HG03039 (cell line): ENCODE data around the gene WNT3A.
"Not testable (repeated sequence)": the region's sequence is repeated elsewhere in the genome, so short reads cannot be mapped to it uniquely, and the experiment has no call there.

Experiments
- ATAC-seq: cut with Tn5 transposase; IDR thresholded peaks from one replicate; pipeline ENCODE4 v1.9.1; 2021; ENCODE audit warnings: mild to moderate bottlenecking, moderate library complexity; ENCODE audit not compliant: unreplicated experiment

WNT3A gene

GRCh38 chr1:228011721-228012311, 5.0 kb downstream of the WNT3A start:
- ATAC-seq: no peak

GRCh38 chr1:228012555-228012954, 5.8 kb downstream of the WNT3A start:
- no peak for ATAC-seq

- ATAC-seq: no peak
Observed at GRCh38 chr1:228013131-228013934, 6.5 kb downstream of the WNT3A start.

GRCh38 chr1:228013935-228014930, 7.4 kb downstream of the WNT3A start:
- ATAC-seq: no peak

GRCh38 chr1:228015276-228016180, 8.7 kb downstream of the WNT3A start:
- ATAC-seq: no peak

GRCh38 chr1:228016181-228016510, 9.3 kb downstream of the WNT3A start:
- no peak for ATAC-seq

GRCh38 chr1:228016653-228017355, 10.0 kb downstream of the WNT3A start:
- ATAC-seq: no peak

GRCh38 chr1:228017356-228018124, 10.7 kb downstream of the WNT3A start:
- ATAC-seq: no peak

GRCh38 chr1:228018125-228018398, 11.3 kb downstream of the WNT3A start:
- ATAC-seq: no peak

GRCh38 chr1:228018961-228019721, 12.3 kb downstream of the WNT3A start:
- no peak for ATAC-seq

- not testable (repeated sequence) for ATAC-seq
Observed at GRCh38 chr1:228019722-228020083, 12.9 kb downstream of the WNT3A start.

- ATAC-seq: no peak
Observed at GRCh38 chr1:228020686-228021354, 14.0 kb downstream of the WNT3A start.

GRCh38 chr1:228021355-228022030, 14.7 kb downstream of the WNT3A start:
- no peak for ATAC-seq

GRCh38 chr1:228022571-228023293, 15.9 kb downstream of the WNT3A start:
- ATAC-seq: no peak

- ATAC-seq: no peak
Observed at GRCh38 chr1:228023294-228023639, 16.5 kb downstream of the WNT3A start.

- no peak for ATAC-seq
Observed at GRCh38 chr1:228029281-228029680, 22.5 kb downstream of the WNT3A start.
